Gastroesophageal sphincter (tissue), 4 donors: ENCODE data around the gene WNT9A. TPM values are rescaled to one million over a fixed set of nuclear protein-coding genes. Genes with fewer than 3 reads are reported as not detected.

Experiments
- ATAC-seq: fragments of 150-250 bp; one replicate; pipeline ENCODE4 v1.9.1; 2016; ENCODE audit warnings: mild to moderate bottlenecking, moderate library complexity
- H3K27ac ChIP-seq, 4 donors: fragments of 200-600 bp; sonication (generic) in 3 of 4; 1 replicate in 3 of 4; 2 replicates in 1 of 4; pipeline ENCODE4 v1.5.1; 2016 to 2019
- H3K27me3 ChIP-seq: fragments of 200-600 bp; sonication (generic); one replicate; pipeline ENCODE4 v1.5.1; 2019
- H3K36me3 ChIP-seq, 2 donors: fragments of 200-600 bp; sonication (generic); one replicate each; pipeline ENCODE4 v1.5.1; 2019; ENCODE audit warnings: control low read depth in 1 of 2
- H3K4me1 ChIP-seq, 3 donors: fragments of 200-600 bp; sonication (generic); 1 replicate in 2 of 3; 2 replicates in 1 of 3; pipeline ENCODE4 v1.5.1; 2016 to 2019; ENCODE audit warnings: control low read depth in 2 of 3
- H3K4me3 ChIP-seq, 2 donors: fragments of 200-600 bp; sonication (generic); one replicate each; pipeline ENCODE4 v1.5.1; 2019; ENCODE audit warnings: mild to moderate bottlenecking in 1 of 2, moderate library complexity in 1 of 2
- H3K9me3 ChIP-seq, 3 donors: fragments of 200-600 bp; sonication (generic); one replicate each; pipeline ENCODE4 v1.5.1; 2017 to 2019; ENCODE audit warnings: control low read depth in 2 of 3
- CTCF ChIP-seq, 4 experiments: fragments of 200-600 bp in 2 of 4; fragments of 450-650 bp in 2 of 4; sonication (generic) in 1 of 4; IDR thresholded peaks; one replicate each; pipeline ENCODE4 v1.5.1; 2017 to 2019; ENCODE audit warnings: antibody characterized with exemption in 4 of 4, mild to moderate bottlenecking in 2 of 4, moderate library complexity in 2 of 4
- EP300 ChIP-seq: sonication (generic); formaldehyde crosslinking; IDR thresholded peaks from one replicate; pipeline ENCODE4 v1.6.1; 2017; ENCODE audit warnings: antibody characterized with exemption, mild to moderate bottlenecking
- POLR2A ChIP-seq, 2 donors: fragments of 450-650 bp; IDR thresholded peaks; one replicate each; pipeline ENCODE4 v1.6.1; 2017; ENCODE audit warnings: antibody characterized with exemption in 2 of 2, mild to moderate bottlenecking in 2 of 2, moderate library complexity in 1 of 2
- POLR2AphosphoS5 ChIP-seq: sonication (generic); formaldehyde crosslinking; IDR thresholded peaks from one replicate; pipeline ENCODE4 v1.6.1; 2017; ENCODE audit warnings: antibody characterized with exemption
- WGBS, 2 donors: methylation state at CpG; one replicate each; pipeline ENCODE4 v1.1.5; 2018; ENCODE audit warnings: low coverage in 1 of 2; 5-methylcytosine and 5-hydroxymethylcytosine counted together
- total RNA-seq, 4 donors: library from RNA; depleted of rRNA; stranded (reverse); fragments of >200 nt; gene quantifications; one replicate each; pipeline ENCODE4 v1.1.0, GENCODE V29; 2016

The WNT9A gene
- total RNA-seq, 4 donors from 2014 or later, result 5.4 to 14.0 (median 6.6) TPM

DNA sequence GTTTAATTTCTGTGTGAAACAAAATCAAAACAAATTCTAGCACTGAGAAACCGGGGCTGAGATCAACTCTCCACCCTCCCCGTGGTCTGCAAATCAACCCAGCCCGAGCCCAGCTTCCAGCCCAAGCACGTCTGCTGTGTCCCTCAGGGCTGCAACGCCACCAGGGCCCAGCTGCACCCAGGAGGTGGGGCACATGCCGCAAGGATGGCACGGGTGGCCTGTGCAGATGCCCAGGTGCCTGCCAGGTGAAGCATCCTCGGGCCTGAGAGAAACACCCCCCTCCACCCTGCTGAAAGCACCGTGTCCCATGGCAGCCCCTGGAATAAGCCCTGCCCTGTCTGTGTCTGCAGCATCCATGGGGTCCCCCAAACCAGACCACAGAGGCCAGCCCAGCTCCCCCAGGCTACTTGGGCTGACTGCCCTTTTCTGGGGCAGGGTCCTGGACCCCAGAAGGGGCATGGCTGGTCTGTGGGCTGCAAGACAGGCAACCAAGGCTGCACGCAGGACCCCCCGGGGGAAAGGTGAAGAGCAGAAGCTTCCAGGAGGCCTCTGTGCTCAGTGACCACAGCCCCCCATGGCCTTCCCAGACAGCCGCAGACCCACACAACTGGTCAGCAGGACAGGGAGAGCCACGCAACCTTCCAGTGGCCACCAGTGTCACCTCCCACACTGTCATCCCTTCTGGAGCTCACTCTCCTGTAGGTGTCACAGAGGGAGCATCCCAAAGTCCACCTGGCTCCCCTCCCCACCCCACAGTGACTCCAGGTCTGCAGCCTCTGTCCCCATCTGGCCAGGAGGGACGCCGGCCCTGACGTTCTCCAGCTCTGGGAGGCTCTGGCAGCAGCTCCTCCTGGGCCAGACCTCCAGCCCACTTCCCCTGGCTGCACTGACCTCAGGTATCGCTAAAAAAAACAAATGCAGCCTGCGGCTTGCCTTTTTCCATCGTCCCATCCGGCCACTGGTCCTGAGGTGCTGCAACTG lies 7.7 kb downstream of the WNT9A start:
- peaks cover 0 to 69% (median 46%) of the 10 kb centered on the region in 3 donors for H3K4me1 ChIP-seq
- H3K9me3 ChIP-seq, result no peaks in the 10 kb centered on the region
- H3K36me3 ChIP-seq, result no peaks in the 10 kb centered on the region
- no CpG with 5 or more reads among the region's 20 CpGs for WGBS, 2 donors
- no peaks in the 10 kb centered on the region for H3K27me3 ChIP-seq
- no peak overlapping the region for H3K4me3 ChIP-seq
- no peak for ATAC-seq
- peak overlapping the region in 2 of 4 donors; percentile 4 to 94 for H3K27ac ChIP-seq
- TF ChIP-seq EP300 (no peak), POLR2AphosphoS5 (no peak), POLR2A (IDR thresholded peaks at IDR 0.05) (no peak)

- ATAC-seq, result no peak
- Histone ChIP-seq H3K36me3 (no peaks in the 10 kb centered on the region), H3K27ac (peak overlapping the region in 2 of 4 donors; percentile 4 to 94), H3K4me3 (no peak overlapping the region), H3K9me3 (no peaks in the 10 kb centered on the region), H3K4me1 (peaks cover 0 to 68% (median 37%) of the 10 kb centered on the region in 3 donors), H3K27me3 (no peaks in the 10 kb centered on the region)
- WGBS, 2 donors, result 56 to 91% methylated on average over 4 to 6 of the region's 27 CpGs
- TF ChIP-seq POLR2AphosphoS5, result no peak
- no peak for TF ChIP-seq CTCF (IDR thresholded peaks at IDR 0.05)
- no peak for TF ChIP-seq POLR2A (IDR thresholded peaks at IDR 0.05)
- TF ChIP-seq EP300, result no peak
These were observed 8.6 kb downstream of the WNT9A start for GRCh38 chr1:227938911-227939790.

DNA sequence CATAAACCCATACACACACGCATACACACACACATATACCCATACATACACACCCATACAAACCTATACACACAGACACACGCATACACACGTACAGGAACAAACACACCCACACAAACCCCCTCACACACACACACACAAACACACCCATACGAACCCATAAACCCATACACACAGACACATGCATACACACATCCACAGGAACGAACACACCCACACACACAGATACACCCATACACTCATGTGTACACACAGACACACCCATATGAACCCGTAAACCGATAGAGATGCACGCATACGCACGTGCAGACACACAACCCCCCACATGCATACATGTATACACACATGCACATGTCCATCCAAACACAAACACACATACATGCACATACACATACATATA lies 9.5 kb downstream of the WNT9A start:
- ATAC-seq, result no peak
- H3K27me3 ChIP-seq, result no peaks in the 10 kb centered on the region
- 89 to 93% methylated on average over 9 to 10 of the region's 10 CpGs for WGBS, 2 donors
- H3K4me1 ChIP-seq, result peaks cover 0 to 65% (median 36%) of the 10 kb centered on the region in 3 donors
- no peak overlapping the region for H3K4me3 ChIP-seq
- H3K9me3 ChIP-seq, result no peaks in the 10 kb centered on the region
- H3K27ac ChIP-seq, result peak overlapping the region in 1 of 4 donors; percentile 81
- H3K36me3 ChIP-seq, result no peaks in the 10 kb centered on the region
- no peak for TF ChIP-seq POLR2A (IDR thresholded peaks at IDR 0.05)
- no peak for TF ChIP-seq EP300
- TF ChIP-seq CTCF (IDR thresholded peaks at IDR 0.05), result no peak
- TF ChIP-seq POLR2AphosphoS5, result no peak

DNA sequence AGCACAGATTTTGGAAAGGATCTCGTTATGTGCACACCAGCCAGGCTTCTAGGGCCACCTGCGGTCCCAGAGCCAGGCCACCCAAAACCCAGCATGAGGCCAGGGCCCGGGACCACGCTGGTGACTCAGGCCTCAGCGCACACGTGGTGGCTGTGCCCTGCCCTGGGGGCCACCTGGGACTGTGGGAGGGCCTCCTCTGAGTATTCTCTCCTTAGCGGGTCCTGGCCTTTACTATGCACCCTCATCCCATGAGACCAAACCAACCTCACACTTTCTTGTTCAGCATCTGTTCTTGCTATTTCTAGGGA lies 9.9 kb downstream of the WNT9A start:
- Histone ChIP-seq H3K36me3 (no peaks in the 10 kb centered on the region), H3K9me3 (peaks cover 0 to 5% (median 0%) of the 10 kb centered on the region in 3 donors), H3K27me3 (no peaks in the 10 kb centered on the region), H3K4me1 (peaks cover 0 to 61% (median 31%) of the 10 kb centered on the region in 3 donors), H3K27ac (peak overlapping the region in 1 of 4 donors; percentile 81), H3K4me3 (no peak overlapping the region)
- WGBS, 2 donors, result 60 to 91% methylated on average over 2 to 5 of the region's 7 CpGs
- ATAC-seq, result no peak
- TF ChIP-seq EP300 (no peak), CTCF (IDR thresholded peaks at IDR 0.05) (no peak), POLR2A (IDR thresholded peaks at IDR 0.05) (no peak), POLR2AphosphoS5 (no peak)
